ENCODE measurements around the gene PLD6. TPM values are rescaled to one million over a fixed set of nuclear protein-coding genes. Genes with fewer than 3 reads are reported as not detected.

PLD6 gene
- total and polyA plus RNA-seq, 10 of the 15 experiments (the other 5 are each of a cell fraction or from before 2014, with no cell fraction given), result 4.7 to 21.4 (median 12.0) TPM

DNA sequence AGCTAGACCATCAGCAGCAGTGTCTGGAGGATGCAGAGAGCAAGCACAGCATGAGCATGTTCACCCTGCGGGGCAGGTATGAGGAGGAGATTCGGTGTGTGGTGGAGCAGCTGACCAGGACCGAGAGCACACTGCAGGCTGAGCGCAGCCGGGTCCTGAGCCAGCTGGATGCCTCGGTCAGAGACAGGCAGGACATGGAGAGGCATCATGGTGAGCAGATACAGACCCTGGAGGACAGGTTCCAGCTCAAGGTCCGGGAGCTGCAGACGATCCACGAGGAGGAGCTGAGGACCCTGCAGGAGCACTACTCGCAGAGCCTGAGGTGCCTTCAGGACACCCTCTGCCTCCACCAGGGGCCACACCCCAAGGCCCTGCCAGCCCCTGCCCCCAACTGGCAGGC lies 38.8 kb downstream of the PLD6 start:
- BruUV-seq (replicated peaks), result no TSS peak
- Histone ChIP-seq H4K20me1 (ENCODE audit: control insufficient read depth, insufficient read depth) (no peaks in the 10 kb centered on the region), H3K4me1 (ENCODE audit: control insufficient read depth, insufficient read depth, low read length) (no peaks in the 10 kb centered on the region), H3K79me2 (ENCODE audit: control insufficient read depth, insufficient read depth, low read length) (no peaks in the 10 kb centered on the region), H3K4me2 (ENCODE audit: control insufficient read depth, insufficient read depth) (no peak overlapping the region), H3K9me3 (replicated peaks; ENCODE audit: control insufficient read depth, insufficient read depth, low read length) (no peaks in the 10 kb centered on the region), H3K27me3 (replicated peaks in 1 of 2; ENCODE audit: control insufficient read depth in 2 of 2, insufficient read depth in 2 of 2, low read length in 1 of 2) (no peaks in the 10 kb centered on the region), H2AFZ (ENCODE audit: control insufficient read depth, low read depth, low read length) (no peak overlapping the region), H3K4me3 (no peak overlapping the region), H3K9ac (ENCODE audit: control insufficient read depth, insufficient read depth, low read length) (no peak overlapping the region), H3K27ac (ENCODE audit: control insufficient read depth, insufficient read depth) (no peak overlapping the region), H3K36me3 (ENCODE audit: control insufficient read depth in 2 of 2, insufficient read depth in 2 of 2, low read length in 1 of 2) (peaks cover 9 to 27% of the 10 kb centered on the region in 2 experiments; a peak in 3 of 4 replicates)
- in situ Hi-C loops (cut with MboI), result no loop called here
- ATAC-seq (no peak), DNase-seq (ENCODE audit: low read depth, low spot score) (no peak), FAIRE-seq (no peak)
- POLR2A ChIA-PET, result interaction anchor here (0.5 kb wide), 1 partner anchor 781 kb away, joined by 7 read pairs; no protein-coding TSS in a partner anchor
- WGBS (ENCODE audit: insufficient coverage, insufficient replicate concordance, low lambda C conversion rate, missing lambda C conversion rate), result 99% methylated on average over 10 of the region's 10 CpGs
- SMC1A ChIA-PET (ENCODE audit: uncharacterized antibody, unreplicated experiment), result interaction anchor here (1.1 kb wide), 1 partner anchor 28 kb away, joined by 3 read pairs; no protein-coding TSS in a partner anchor
- CTCF ChIA-PET, result no interaction called here
- intact Hi-C loops (cut with micrococcal nuclease; ENCODE audit: unreplicated experiment), result no loop called here
- RAD21 ChIA-PET (ENCODE audit: unreplicated experiment), result no interaction called here
- TF ChIP-seq BACH1 (IDR thresholded peaks at IDR 0.05; ENCODE audit: borderline replicate concordance) (no peak), NR2C2 (IDR thresholded peaks at IDR 0.05; ENCODE audit: borderline replicate concordance, control insufficient read depth, insufficient read length, low read depth) (no peak), FOXK2 (IDR thresholded peaks at IDR 0.05) (no peak), NBN (IDR thresholded peaks at IDR 0.05) (no peak), CREB1 (IDR thresholded peaks at IDR 0.05; ENCODE audit: low read depth) (no peak), NFIC (IDR thresholded peaks at IDR 0.05; ENCODE audit: low read depth, low read length) (no peak), IKZF2 (IDR thresholded peaks at IDR 0.05) (no peak), JUND (IDR thresholded peaks at IDR 0.05; ENCODE audit: low read depth, low read length) (no peak), SREBF1 (IDR thresholded peaks at IDR 0.05; ENCODE audit: low read length) (no peak), ATF7 (IDR thresholded peaks at IDR 0.05; ENCODE audit: low read depth) (no peak), E4F1 (IDR thresholded peaks at IDR 0.05; ENCODE audit: borderline replicate concordance, partially characterized antibody) (no peak), TCF7 (IDR thresholded peaks at IDR 0.05; ENCODE audit: borderline replicate concordance) (no peak), CHD1 (IDR thresholded peaks at IDR 0.05; ENCODE audit: low read depth, low read length) (no peak), SPI1 (IDR thresholded peaks at IDR 0.05; ENCODE audit: borderline replicate concordance, insufficient read depth, low read depth, low read length) (no peak)
- TF ChIP-seq, protein P1, sequence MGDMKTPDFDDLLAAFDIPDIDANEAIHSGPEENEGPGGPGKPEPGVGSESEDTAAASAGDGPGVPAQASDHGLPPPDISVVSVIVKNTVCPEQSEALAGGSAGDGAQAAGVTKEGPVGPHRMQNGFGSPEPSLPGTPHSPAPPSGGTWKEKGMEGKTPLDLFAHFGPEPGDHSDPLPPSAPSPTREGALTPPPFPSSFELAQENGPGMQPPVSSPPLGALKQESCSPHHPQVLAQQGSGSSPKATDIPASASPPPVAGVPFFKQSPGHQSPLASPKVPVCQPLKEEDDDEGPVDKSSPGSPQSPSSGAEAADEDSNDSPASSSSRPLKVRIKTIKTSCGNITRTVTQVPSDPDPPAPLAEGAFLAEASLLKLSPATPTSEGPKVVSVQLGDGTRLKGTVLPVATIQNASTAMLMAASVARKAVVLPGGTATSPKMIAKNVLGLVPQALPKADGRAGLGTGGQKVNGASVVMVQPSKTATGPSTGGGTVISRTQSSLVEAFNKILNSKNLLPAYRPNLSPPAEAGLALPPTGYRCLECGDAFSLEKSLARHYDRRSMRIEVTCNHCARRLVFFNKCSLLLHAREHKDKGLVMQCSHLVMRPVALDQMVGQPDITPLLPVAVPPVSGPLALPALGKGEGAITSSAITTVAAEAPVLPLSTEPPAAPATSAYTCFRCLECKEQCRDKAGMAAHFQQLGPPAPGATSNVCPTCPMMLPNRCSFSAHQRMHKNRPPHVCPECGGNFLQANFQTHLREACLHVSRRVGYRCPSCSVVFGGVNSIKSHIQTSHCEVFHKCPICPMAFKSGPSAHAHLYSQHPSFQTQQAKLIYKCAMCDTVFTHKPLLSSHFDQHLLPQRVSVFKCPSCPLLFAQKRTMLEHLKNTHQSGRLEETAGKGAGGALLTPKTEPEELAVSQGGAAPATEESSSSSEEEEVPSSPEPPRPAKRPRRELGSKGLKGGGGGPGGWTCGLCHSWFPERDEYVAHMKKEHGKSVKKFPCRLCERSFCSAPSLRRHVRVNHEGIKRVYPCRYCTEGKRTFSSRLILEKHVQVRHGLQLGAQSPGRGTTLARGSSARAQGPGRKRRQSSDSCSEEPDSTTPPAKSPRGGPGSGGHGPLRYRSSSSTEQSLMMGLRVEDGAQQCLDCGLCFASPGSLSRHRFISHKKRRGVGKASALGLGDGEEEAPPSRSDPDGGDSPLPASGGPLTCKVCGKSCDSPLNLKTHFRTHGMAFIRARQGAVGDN (IDR thresholded peaks at IDR 0.05), result no peak
- TF ChIP-seq, protein P2, sequence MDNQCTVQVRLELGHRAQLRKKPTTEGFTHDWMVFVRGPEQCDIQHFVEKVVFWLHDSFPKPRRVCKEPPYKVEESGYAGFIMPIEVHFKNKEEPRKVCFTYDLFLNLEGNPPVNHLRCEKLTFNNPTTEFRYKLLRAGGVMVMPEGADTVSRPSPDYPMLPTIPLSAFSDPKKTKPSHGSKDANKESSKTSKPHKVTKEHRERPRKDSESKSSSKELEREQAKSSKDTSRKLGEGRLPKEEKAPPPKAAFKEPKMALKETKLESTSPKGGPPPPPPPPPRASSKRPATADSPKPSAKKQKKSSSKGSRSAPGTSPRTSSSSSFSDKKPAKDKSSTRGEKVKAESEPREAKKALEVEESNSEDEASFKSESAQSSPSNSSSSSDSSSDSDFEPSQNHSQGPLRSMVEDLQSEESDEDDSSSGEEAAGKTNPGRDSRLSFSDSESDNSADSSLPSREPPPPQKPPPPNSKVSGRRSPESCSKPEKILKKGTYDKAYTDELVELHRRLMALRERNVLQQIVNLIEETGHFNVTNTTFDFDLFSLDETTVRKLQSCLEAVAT (IDR thresholded peaks at IDR 0.05), result no peak

Measured in GM12878 (cell line).